DND-41 (cell line): ENCODE data around the gene EPB41L4B.

Experiments used
- ATAC-seq: fragments of 200-7000 bp; cut with Tn5 transposase; 3 replicates; pipeline ENCODE4 v1.9.1; 2021; ENCODE audit warnings: low read depth; ENCODE audit not compliant: insufficient read depth
- DNase-seq: peaks from one replicate; pipeline ENCODE4 v3.0.0-alpha.2; 2020
- H2AFZ ChIP-seq: 2 replicates; pipeline ENCODE4 v1.6.0; 2012; ENCODE audit warnings: low read depth, low read length
- H3K27ac ChIP-seq: 2 replicates; pipeline ENCODE4 v1.5.1; 2012; ENCODE audit warnings: low read length, inconsistent platforms
- H3K27me3 ChIP-seq: fragments of 200-600 bp; sonication (generic); 2 replicates; pipeline ENCODE4 v1.6.0; 2012; ENCODE audit warnings: low read length, mild to moderate bottlenecking, inconsistent platforms; ENCODE audit not compliant: insufficient read depth, poor library complexity
- H3K36me3 ChIP-seq: 2 replicates; pipeline ENCODE4 v1.5.1; 2012; ENCODE audit warnings: low read length, inconsistent platforms; ENCODE audit not compliant: insufficient read depth
- H3K4me1 ChIP-seq: 2 replicates; pipeline ENCODE4 v1.5.1; 2012; ENCODE audit warnings: mild to moderate bottlenecking, low read length; ENCODE audit not compliant: insufficient read depth
- H3K4me2 ChIP-seq: 2 replicates; pipeline ENCODE4 v1.6.0; 2012; ENCODE audit warnings: mild to moderate bottlenecking, moderate library complexity, low read length, inconsistent platforms; ENCODE audit not compliant: insufficient read depth
- H3K4me3 ChIP-seq, 2 experiments: fragments of 200-600 bp in 1 of 2; shearing (Covaris generic) in 1 of 2; 2 replicates each; pipeline ENCODE4 v1.5.1; 2012 to 2016; ENCODE audit warnings: inconsistent platforms in 2 of 2, low read length in 2 of 2, mild to moderate bottlenecking in 2 of 2, low read depth in 1 of 2, moderate library complexity in 1 of 2
- H3K79me2 ChIP-seq: 2 replicates; pipeline ENCODE4 v1.6.0; 2012; ENCODE audit warnings: low read length, inconsistent platforms; ENCODE audit not compliant: insufficient read depth
- H3K9ac ChIP-seq: 2 replicates; pipeline ENCODE4 v1.6.0; 2012; ENCODE audit warnings: low read depth, mild to moderate bottlenecking, inconsistent platforms, low read length, moderate library complexity
- H3K9me3 ChIP-seq: 2 replicates; pipeline ENCODE4 v1.5.1; 2012; ENCODE audit warnings: low read length, moderate library complexity, mild to moderate bottlenecking, inconsistent platforms; ENCODE audit not compliant: insufficient read depth, severe bottlenecking
- H4K20me1 ChIP-seq: 2 replicates; pipeline ENCODE4 v1.6.0; 2012; ENCODE audit warnings: low read length; ENCODE audit not compliant: insufficient read depth
- CTCF ChIP-seq: IDR thresholded peaks from 2 replicates; pipeline ENCODE4 v1.5.1; 2012; ENCODE audit warnings: borderline replicate concordance, low read length, moderate library complexity, mild to moderate bottlenecking; ENCODE audit not compliant: poor library complexity, severe bottlenecking; ENCODE audit errors: extremely low read depth
- EZH2 ChIP-seq: IDR thresholded peaks from 3 replicates; pipeline ENCODE4 v1.6.1; 2012; ENCODE audit warnings: borderline replicate concordance, low read depth, mild to moderate bottlenecking, moderate library complexity, low read length, inconsistent platforms; ENCODE audit not compliant: severe bottlenecking

Gene EPB41L4B

GRCh38 chr9:109303900-109304299 is 17.0 kb downstream of the EPB41L4B start:
- DNase-seq: no peak
- Histone ChIP-seq H3K4me3 (no peak overlapping the region), H3K27me3 (peaks cover 12% of the 10 kb centered on the region), H3K27ac (no peak overlapping the region), H3K9me3 (no peaks in the 10 kb centered on the region), H3K36me3 (no peaks in the 10 kb centered on the region), H2AFZ (no peak overlapping the region), H3K4me1 (no peaks in the 10 kb centered on the region), H3K4me2 (no peak overlapping the region), H3K9ac (no peak overlapping the region), H4K20me1 (no peaks in the 10 kb centered on the region), H3K79me2 (no peaks in the 10 kb centered on the region)
- TF ChIP-seq CTCF: no peak
- ATAC-seq: no peak

- Histone ChIP-seq H3K9me3 (no peaks in the 10 kb centered on the region), H2AFZ (no peak overlapping the region), H3K4me2 (no peak overlapping the region), H3K4me1 (no peaks in the 10 kb centered on the region), H3K79me2 (no peaks in the 10 kb centered on the region), H4K20me1 (no peaks in the 10 kb centered on the region), H3K27me3 (peaks cover 5% of the 10 kb centered on the region), H3K27ac (no peak overlapping the region), H3K9ac (no peak overlapping the region), H3K36me3 (no peaks in the 10 kb centered on the region), H3K4me3 (no peak overlapping the region)
- DNase-seq (no peak), ATAC-seq (no peak)
- TF ChIP-seq CTCF (no peak), EZH2 (no peak)
Observed at GRCh38 chr9:109302606-109303005, 18.3 kb downstream of the EPB41L4B start.

- Histone ChIP-seq H3K4me3 (no peak overlapping the region), H3K9ac (no peak overlapping the region), H3K4me2 (no peak overlapping the region), H3K9me3 (no peaks in the 10 kb centered on the region), H2AFZ (no peak overlapping the region), H3K27ac (no peak overlapping the region), H3K4me1 (peaks cover 1% of the 10 kb centered on the region; the same call in 1 of the 2 replicates), H4K20me1 (no peaks in the 10 kb centered on the region), H3K27me3 (no peaks in the 10 kb centered on the region), H3K36me3 (no peaks in the 10 kb centered on the region), H3K79me2 (no peaks in the 10 kb centered on the region)
- ATAC-seq (no peak), DNase-seq (no peak)
- TF ChIP-seq EZH2: no peak
- TF ChIP-seq CTCF: no peak
Observed at GRCh38 chr9:109301012-109301411, 19.8 kb downstream of the EPB41L4B start.

GRCh38 chr9:109299891-109300290 is 21.0 kb downstream of the EPB41L4B start:
- Histone ChIP-seq H3K9me3 (no peaks in the 10 kb centered on the region), H2AFZ (no peak overlapping the region), H3K4me2 (no peak overlapping the region), H3K4me1 (peaks cover 10% of the 10 kb centered on the region; the same call in 1 of the 2 replicates), H3K9ac (no peak overlapping the region), H3K27ac (no peak overlapping the region), H4K20me1 (no peaks in the 10 kb centered on the region), H3K79me2 (no peaks in the 10 kb centered on the region), H3K4me3 (no peak overlapping the region), H3K36me3 (no peaks in the 10 kb centered on the region), H3K27me3 (no peaks in the 10 kb centered on the region)
- ATAC-seq (no peak), DNase-seq (no peak)
- TF ChIP-seq EZH2: no peak
- no peak for TF ChIP-seq CTCF
